ENCODE results near the gene MAP3K5. TPM values are rescaled to one million over a fixed set of nuclear protein-coding genes. Genes with fewer than 3 reads are reported as not detected.

The MAP3K5 gene
- total and polyA plus RNA-seq, 2 donors (not counting 3 experiments of a cell fraction or from before 2014, with no cell fraction given), result 1.5 to 7.0 TPM

GRCh38 chr6:136593748-136594490 is 198.4 kb downstream of the MAP3K5 start:
- POLR2A ChIA-PET, result interaction anchor here (0.8 to 1.2 kb wide), 2 partner anchors 16 to 196 kb away, joined by 3 to 5 read pairs; no protein-coding TSS in a partner anchor
- CTCF ChIA-PET, result interaction anchor here (0.6 to 2.2 kb wide), 14 partner anchors 10 to 199 kb away, joined by 3 to 32 read pairs (median 4); partner anchors contain the start of gene MAP3K5
- dilution Hi-C loops (cut with MboI; ENCODE audit: extremely low pct_ligation_motif_present, low sequenced_read_pairs), result no loop called here
- FAIRE-seq, result peak; percentile 97
- peak overlapping the region; percentile 85 for H2AFZ ChIP-seq (ENCODE audit: low read depth, low read length)
- H3K4me1 ChIP-seq (ENCODE audit: control insufficient read depth, extremely low read depth, insufficient read depth, low read length), result peaks cover 20% of the 10 kb centered on the region
- H3K27me3 ChIP-seq (ENCODE audit: control insufficient read depth in 2 of 2, insufficient read depth in 2 of 2, low read length in 2 of 2), result no peaks in the 10 kb centered on the region
- peak overlapping the region; percentile 60 for H3K9ac ChIP-seq (replicated peaks; ENCODE audit: extremely low read depth, insufficient read depth, low read length)
- no peaks in the 10 kb centered on the region for H3K9me1 ChIP-seq (replicated peaks; ENCODE audit: control insufficient read depth, extremely low read depth, insufficient read depth, low read length)
- peaks cover 0 to 2% of the 10 kb centered on the region in 2 experiments for H3K36me3 ChIP-seq (ENCODE audit: control insufficient read depth in 2 of 2, extremely low read depth in 1 of 2, insufficient read depth in 2 of 2, low read length in 2 of 2)
- H4K20me1 ChIP-seq (replicated peaks; ENCODE audit: control insufficient read depth, extremely low read depth, insufficient read depth, low read length), result no peaks in the 10 kb centered on the region
- H3K4me2 ChIP-seq (ENCODE audit: insufficient read depth, low read length), result peak overlapping the region; percentile 81
- H3K9me3 ChIP-seq (replicated peaks; ENCODE audit: control insufficient read depth, insufficient read depth, low read length), result no peaks in the 10 kb centered on the region
- H3K79me2 ChIP-seq (ENCODE audit: control insufficient read depth, insufficient read depth, low read length), result no peaks in the 10 kb centered on the region
- peak overlapping the region; percentile 88 for H3K27ac ChIP-seq (ENCODE audit: insufficient read depth, low read depth, low read length)
- TF ChIP-seq FOS (IDR thresholded peaks at IDR 0.05; ENCODE audit: borderline replicate concordance, insufficient read depth, low read length), result peak; percentile 82
- TF ChIP-seq, protein P1, sequence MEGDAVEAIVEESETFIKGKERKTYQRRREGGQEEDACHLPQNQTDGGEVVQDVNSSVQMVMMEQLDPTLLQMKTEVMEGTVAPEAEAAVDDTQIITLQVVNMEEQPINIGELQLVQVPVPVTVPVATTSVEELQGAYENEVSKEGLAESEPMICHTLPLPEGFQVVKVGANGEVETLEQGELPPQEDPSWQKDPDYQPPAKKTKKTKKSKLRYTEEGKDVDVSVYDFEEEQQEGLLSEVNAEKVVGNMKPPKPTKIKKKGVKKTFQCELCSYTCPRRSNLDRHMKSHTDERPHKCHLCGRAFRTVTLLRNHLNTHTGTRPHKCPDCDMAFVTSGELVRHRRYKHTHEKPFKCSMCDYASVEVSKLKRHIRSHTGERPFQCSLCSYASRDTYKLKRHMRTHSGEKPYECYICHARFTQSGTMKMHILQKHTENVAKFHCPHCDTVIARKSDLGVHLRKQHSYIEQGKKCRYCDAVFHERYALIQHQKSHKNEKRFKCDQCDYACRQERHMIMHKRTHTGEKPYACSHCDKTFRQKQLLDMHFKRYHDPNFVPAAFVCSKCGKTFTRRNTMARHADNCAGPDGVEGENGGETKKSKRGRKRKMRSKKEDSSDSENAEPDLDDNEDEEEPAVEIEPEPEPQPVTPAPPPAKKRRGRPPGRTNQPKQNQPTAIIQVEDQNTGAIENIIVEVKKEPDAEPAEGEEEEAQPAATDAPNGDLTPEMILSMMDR (IDR thresholded peaks at IDR 0.05; ENCODE audit: extremely low read depth in 1 of 2, insufficient read depth in 1 of 2, low read depth in 1 of 2, low read length in 2 of 2), result no peak
- no peak for TF ChIP-seq EZH2 (IDR thresholded peaks at IDR 0.05; ENCODE audit: borderline replicate concordance, low read depth, low read length, severe bottlenecking)
- TF ChIP-seq, protein P2, sequence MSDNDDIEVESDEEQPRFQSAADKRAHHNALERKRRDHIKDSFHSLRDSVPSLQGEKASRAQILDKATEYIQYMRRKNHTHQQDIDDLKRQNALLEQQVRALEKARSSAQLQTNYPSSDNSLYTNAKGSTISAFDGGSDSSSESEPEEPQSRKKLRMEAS (IDR thresholded peaks at IDR 0.05; ENCODE audit: insufficient read depth, insufficient read length), result no peak
- no peak for TF ChIP-seq MYC (IDR thresholded peaks at IDR 0.05; ENCODE audit: low read depth, low read length)
- TF ChIP-seq POLR2A (IDR thresholded peaks at IDR 0.05; ENCODE audit: low read depth, low read length), result no peak
- peak; percentile 86 for TF ChIP-seq JUN (IDR thresholded peaks at IDR 0.05; ENCODE audit: borderline replicate concordance, insufficient read depth, insufficient read length, low read depth)
- peak; percentile 90 for TF ChIP-seq GATA2 (IDR thresholded peaks at IDR 0.05; ENCODE audit: insufficient read depth, insufficient read length, low read depth, low read length)
- TF ChIP-seq POLR2AphosphoS5 (IDR thresholded peaks at IDR 0.05; ENCODE audit: insufficient read depth, low read depth, low read length), result peak; percentile 86
- intact Hi-C loops (cut with micrococcal nuclease), result loop anchor here (1.0 kb wide), 3 partner anchors 11 to 199 kb away; no protein-coding TSS in a partner anchor
- peak overlapping the region in 1 of 3 experiments; percentile 31 for H3K4me3 ChIP-seq (replicated peaks in 1 of 3; ENCODE audit: insufficient read depth in 1 of 3, low read depth in 1 of 3, low read length in 3 of 3)
- BruUV-seq (replicated peaks), result no TSS peak
- peak; percentile 97 for DNase-seq (ENCODE audit: low read depth, low spot score)

Data from endothelial cell of umbilical vein (primary cell).